ENCODE data around the gene C17orf114.

Gene C17orf114

DNA sequence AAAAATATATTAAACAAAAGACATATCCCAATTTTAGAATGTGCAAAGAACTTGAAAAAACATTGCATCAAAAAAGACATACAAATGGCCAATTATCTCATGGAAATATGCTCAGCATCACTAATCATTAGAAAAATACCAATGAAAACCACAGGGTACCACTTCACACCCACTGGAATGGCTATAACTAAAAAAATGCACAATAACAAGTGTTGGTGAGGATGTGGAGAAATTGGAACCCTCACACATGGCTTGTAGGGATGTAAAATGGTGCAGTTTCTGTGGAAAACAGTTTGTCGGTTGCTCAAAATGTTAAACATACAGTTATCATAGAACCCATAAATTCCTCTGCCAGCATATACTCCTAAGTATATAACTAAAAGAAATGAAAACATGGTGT lies 7.0 kb downstream of the C17orf114 start:
- H3K9ac ChIP-seq (ENCODE audit: low read length) = no peak overlapping the region
- no peaks in the 10 kb centered on the region for H3K27me3 ChIP-seq (ENCODE audit: control insufficient read depth, insufficient read depth, low read length)
- no peaks in the 10 kb centered on the region for H3K36me3 ChIP-seq (ENCODE audit: control insufficient read depth, insufficient read depth, low read length)
- H3K4me3 ChIP-seq (ENCODE audit: low read length) = no peak overlapping the region
- peaks cover 11% of the 10 kb centered on the region for H3K4me1 ChIP-seq (ENCODE audit: control insufficient read depth, insufficient read depth, low read length)
- no peaks in the 10 kb centered on the region for H3K9me3 ChIP-seq (ENCODE audit: control insufficient read depth, low read length)

DNA sequence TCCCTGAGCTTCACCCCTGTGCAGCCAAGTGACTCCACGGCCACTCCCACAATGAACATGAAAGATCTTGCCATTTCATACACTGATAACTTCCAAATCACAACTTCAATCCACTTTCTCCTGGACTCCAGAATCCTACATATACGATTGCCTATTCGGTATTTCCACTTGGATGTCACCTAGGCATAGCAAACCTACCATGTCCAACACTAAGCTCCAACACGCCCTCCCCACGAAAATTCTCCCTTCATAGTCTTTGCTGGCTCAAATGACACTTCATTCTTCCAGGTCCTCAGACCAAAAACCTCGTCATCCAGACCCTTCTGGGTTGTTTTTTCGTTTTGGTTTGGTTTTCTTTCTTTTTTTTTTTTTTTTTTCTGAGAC lies 11.4 kb downstream of the C17orf114 start:
- no peaks in the 10 kb centered on the region for H3K9me3 ChIP-seq (ENCODE audit: control insufficient read depth, low read length)
- H3K9ac ChIP-seq (ENCODE audit: low read length) = peak overlapping the region; percentile 84

GRCh38 chr17:4789951-4790704 lies 12.0 kb downstream of the C17orf114 start:
- no peaks in the 10 kb centered on the region for H3K27me3 ChIP-seq (ENCODE audit: control insufficient read depth, insufficient read depth, low read length)
- no peaks in the 10 kb centered on the region for H3K36me3 ChIP-seq (ENCODE audit: control insufficient read depth, insufficient read depth, low read length)
- peak overlapping the region; percentile 84 for H3K9ac ChIP-seq (ENCODE audit: low read length)
- H3K4me1 ChIP-seq (ENCODE audit: control insufficient read depth, insufficient read depth, low read length) = peaks cover 43% of the 10 kb centered on the region
- H3K9me3 ChIP-seq (ENCODE audit: control insufficient read depth, low read length) = no peaks in the 10 kb centered on the region
- H3K4me3 ChIP-seq (ENCODE audit: low read length) = peak overlapping the region; percentile 77

More for the DNA sequence above, 11.4 kb downstream of the C17orf114 start:
- no peaks in the 10 kb centered on the region for H3K27me3 ChIP-seq (ENCODE audit: control insufficient read depth, insufficient read depth, low read length)
- H3K36me3 ChIP-seq (ENCODE audit: control insufficient read depth, insufficient read depth, low read length) = no peaks in the 10 kb centered on the region
- peaks cover 40% of the 10 kb centered on the region for H3K4me1 ChIP-seq (ENCODE audit: control insufficient read depth, insufficient read depth, low read length)
- peak overlapping the region; percentile 33 for H3K4me3 ChIP-seq (ENCODE audit: low read length)

GRCh38 chr17:4789701-4789950 lies 12.5 kb downstream of the C17orf114 start:
- peak overlapping the region; percentile 77 for H3K4me3 ChIP-seq (ENCODE audit: low read length)
- no peaks in the 10 kb centered on the region for H3K36me3 ChIP-seq (ENCODE audit: control insufficient read depth, insufficient read depth, low read length)
- H3K27me3 ChIP-seq (ENCODE audit: control insufficient read depth, insufficient read depth, low read length) = no peaks in the 10 kb centered on the region
- peaks cover 43% of the 10 kb centered on the region for H3K4me1 ChIP-seq (ENCODE audit: control insufficient read depth, insufficient read depth, low read length)
- H3K9ac ChIP-seq (ENCODE audit: low read length) = peak overlapping the region; percentile 84
- H3K9me3 ChIP-seq (ENCODE audit: control insufficient read depth, low read length) = no peaks in the 10 kb centered on the region

DNA sequence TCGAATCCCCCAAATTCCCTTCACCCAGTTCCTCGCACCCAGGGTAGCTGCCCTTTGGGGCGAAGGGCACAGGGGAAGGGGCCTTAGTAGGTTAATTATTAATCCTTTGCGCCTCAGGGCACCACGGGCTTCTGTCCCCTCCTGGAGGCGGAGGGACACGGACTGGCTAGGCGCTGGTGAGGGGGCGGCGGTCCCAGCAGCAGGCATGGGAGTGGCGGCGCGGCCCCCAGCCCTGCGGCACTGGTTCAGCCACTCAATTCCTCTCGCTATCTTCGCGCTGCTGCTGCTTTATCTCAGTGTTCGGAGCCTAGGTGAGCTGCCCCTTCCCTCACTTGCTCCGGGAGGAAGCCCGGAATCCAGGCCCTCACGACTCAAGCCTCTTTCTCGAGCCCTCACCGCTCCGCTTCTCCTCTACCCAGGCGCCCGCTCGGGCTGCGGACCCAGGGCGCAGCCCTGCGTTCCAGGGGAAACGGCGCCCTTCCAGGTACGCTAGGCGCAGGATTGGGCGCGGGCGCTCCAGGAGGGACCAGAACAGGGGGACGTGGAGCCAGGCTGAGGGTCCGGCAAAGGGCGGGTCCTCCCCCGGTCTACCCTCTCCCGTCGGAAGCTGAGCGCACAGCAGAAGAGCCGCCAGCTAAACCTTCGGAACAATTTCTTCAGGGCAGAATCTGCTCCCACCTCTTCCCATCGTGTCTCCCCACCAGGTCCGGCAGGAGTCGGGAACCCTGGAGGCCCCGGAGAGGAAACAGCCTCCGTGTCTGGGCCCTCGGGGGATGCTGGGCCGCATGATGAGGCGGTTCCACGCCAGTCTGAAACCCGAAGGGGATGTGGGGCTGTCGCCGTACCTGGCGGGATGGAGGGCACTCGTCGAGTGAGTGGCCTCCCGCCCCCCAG lies 13.1 kb downstream of the C17orf114 start, which contains the start of gene GLTPD2:
TSS of gene GLTPD2 (plus strand) at position 158 of the 894 bp plus-strand sequence. CDS start at position 206, 48 bp downstream.
- H3K36me3 ChIP-seq (ENCODE audit: control insufficient read depth, insufficient read depth, low read length) = no peaks in the 10 kb centered on the region
- no peaks in the 10 kb centered on the region for H3K27me3 ChIP-seq (ENCODE audit: control insufficient read depth, insufficient read depth, low read length)
- peak within 1 kb of the TSS; percentile 84 for H3K9ac ChIP-seq (ENCODE audit: low read length)
- peak within 1 kb of the TSS; percentile 77 for H3K4me3 ChIP-seq (ENCODE audit: low read length)
- H3K9me3 ChIP-seq (ENCODE audit: control insufficient read depth, low read length) = no peaks in the 10 kb centered on the region
- peaks cover 43% of the 10 kb centered on the region for H3K4me1 ChIP-seq (ENCODE audit: control insufficient read depth, insufficient read depth, low read length)

DNA sequence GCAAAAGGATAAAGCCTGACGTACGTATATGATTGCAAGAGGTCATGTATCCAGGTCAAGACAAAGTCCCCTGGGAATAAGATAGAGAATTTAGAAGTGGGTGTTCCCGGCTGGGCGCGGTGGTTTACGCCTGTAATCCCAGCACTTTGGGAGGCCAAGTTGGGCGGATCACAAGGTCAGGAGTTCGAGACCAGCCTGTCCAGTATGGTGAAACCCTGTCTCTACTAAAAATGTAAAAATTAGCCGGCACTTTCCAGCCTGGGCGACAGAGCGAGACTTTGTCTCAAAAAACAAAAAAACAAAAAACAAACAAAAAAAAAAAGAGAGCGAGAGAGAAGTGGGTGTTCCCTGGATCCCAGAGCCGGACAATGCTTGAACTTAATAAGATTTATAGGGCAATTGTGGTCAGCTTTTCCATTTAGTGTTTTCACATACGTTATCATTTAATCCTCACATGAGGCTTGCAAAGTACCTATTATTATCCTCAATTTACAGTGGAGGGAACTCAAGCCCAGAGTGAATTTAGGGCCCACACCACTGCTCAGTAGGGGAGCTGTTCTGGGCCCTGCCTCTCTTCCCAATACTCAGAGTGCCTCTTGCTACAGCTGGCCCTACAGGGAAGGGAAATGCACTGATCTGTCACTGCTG lies 13.8 kb downstream of the C17orf114 start:
- H3K9ac ChIP-seq (ENCODE audit: low read length) = no peak overlapping the region

DNA sequence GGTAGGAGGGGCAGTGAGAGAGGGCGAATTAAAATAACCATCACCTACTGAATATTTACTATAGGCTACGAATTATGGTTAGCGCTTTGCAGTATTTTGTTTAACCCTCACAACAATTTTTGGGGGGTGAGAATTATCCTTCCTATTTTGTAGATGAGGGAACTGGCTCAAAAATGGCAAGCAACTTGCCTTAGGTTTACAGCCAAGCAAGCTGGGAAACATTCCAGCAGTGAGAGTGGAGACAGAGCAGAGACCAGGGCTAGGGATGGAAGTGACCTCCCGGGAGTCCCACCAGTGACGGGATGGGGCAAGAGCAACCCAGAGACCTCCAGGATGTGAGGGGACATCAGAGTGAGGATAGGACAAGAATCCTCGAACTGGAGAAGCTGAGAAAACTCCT lies 15.6 kb downstream of the C17orf114 start:
- peak overlapping the region; percentile 2 for H3K9ac ChIP-seq (ENCODE audit: low read length)
- H3K36me3 ChIP-seq (ENCODE audit: control insufficient read depth, insufficient read depth, low read length) = no peaks in the 10 kb centered on the region
- no peaks in the 10 kb centered on the region for H3K27me3 ChIP-seq (ENCODE audit: control insufficient read depth, insufficient read depth, low read length)
- H3K4me1 ChIP-seq (ENCODE audit: control insufficient read depth, insufficient read depth, low read length) = peaks cover 43% of the 10 kb centered on the region
- H3K9me3 ChIP-seq (ENCODE audit: control insufficient read depth, low read length) = no peaks in the 10 kb centered on the region
- no peak overlapping the region for H3K4me3 ChIP-seq (ENCODE audit: low read length)

More for the DNA sequence above, 13.8 kb downstream of the C17orf114 start:
- Histone ChIP-seq H3K36me3 (ENCODE audit: control insufficient read depth, insufficient read depth, low read length) (no peaks in the 10 kb centered on the region), H3K4me1 (ENCODE audit: control insufficient read depth, insufficient read depth, low read length) (peaks cover 43% of the 10 kb centered on the region), H3K4me3 (ENCODE audit: low read length) (no peak overlapping the region), H3K9me3 (ENCODE audit: control insufficient read depth, low read length) (no peaks in the 10 kb centered on the region), H3K27me3 (ENCODE audit: control insufficient read depth, insufficient read depth, low read length) (no peaks in the 10 kb centered on the region)

DNA sequence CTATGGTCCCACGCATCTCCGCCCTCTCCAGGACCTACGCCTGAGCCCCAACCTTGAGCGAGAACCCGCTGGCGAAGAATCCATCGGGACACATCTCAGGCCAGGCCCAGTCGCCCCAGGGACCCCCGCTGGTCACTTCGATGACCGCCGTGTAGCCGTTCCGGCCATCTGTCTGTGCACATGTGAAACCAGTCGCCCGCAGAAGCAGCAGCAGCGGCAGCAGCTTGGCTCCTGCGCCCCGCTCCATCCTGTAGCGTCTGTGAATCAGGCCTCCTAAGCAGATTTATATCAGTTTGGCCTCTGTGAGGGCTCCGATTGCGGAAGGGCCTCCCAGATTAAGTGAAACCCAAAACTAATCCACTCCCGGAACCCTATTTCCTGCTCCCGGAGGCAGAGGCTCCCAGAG lies 16.0 kb downstream of the C17orf114 start, which contains the start of gene VMO1:
TSS of gene VMO1 (minus strand) at position 259 of the 406 bp plus-strand sequence. CDS start at position 247, 12 bp downstream.
- H3K9ac ChIP-seq (ENCODE audit: low read length) = peak within 1 kb of the TSS; percentile 2
- H3K36me3 ChIP-seq (ENCODE audit: control insufficient read depth, insufficient read depth, low read length) = no peaks in the 10 kb centered on the region
- no peaks in the 10 kb centered on the region for H3K9me3 ChIP-seq (ENCODE audit: control insufficient read depth, low read length)
- peaks cover 43% of the 10 kb centered on the region for H3K4me1 ChIP-seq (ENCODE audit: control insufficient read depth, insufficient read depth, low read length)
- no peak within 1 kb of the TSS for H3K4me3 ChIP-seq (ENCODE audit: low read length)
- H3K27me3 ChIP-seq (ENCODE audit: control insufficient read depth, insufficient read depth, low read length) = no peaks in the 10 kb centered on the region

- Histone ChIP-seq H3K27me3 (ENCODE audit: control insufficient read depth, insufficient read depth, low read length) (no peaks in the 10 kb centered on the region), H3K4me3 (ENCODE audit: low read length) (no peak overlapping the region)
These were observed 16.6 kb downstream of the C17orf114 start for GRCh38 chr17:4785311-4786105.

DNA sequence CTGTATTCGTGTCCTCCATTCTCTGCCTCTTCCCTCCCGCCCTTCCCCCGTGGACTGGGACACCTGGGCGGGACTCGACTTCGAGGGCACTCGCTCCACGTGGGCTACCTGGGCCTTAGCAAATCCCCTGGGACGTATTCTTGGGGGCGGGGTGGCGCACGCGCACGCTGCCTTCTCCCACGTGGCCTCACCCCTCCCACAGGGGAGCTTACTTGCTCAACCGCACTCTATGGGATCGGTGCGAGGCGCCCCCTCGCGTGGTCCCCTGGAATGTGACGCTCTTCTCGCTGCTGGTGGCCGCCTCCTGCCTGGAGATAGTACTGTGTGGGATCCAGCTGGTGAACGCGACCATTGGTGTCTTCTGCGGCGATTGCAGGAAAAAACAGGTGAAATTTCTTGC lies 19.5 kb downstream of the C17orf114 start:
- Histone ChIP-seq H3K27me3 (ENCODE audit: control insufficient read depth, insufficient read depth, low read length) (no peaks in the 10 kb centered on the region), H3K9me3 (ENCODE audit: control insufficient read depth, low read length) (no peaks in the 10 kb centered on the region), H3K4me1 (ENCODE audit: control insufficient read depth, insufficient read depth, low read length) (peaks cover 22% of the 10 kb centered on the region), H3K36me3 (ENCODE audit: control insufficient read depth, insufficient read depth, low read length) (no peaks in the 10 kb centered on the region), H3K9ac (ENCODE audit: low read length) (no peak overlapping the region), H3K4me3 (ENCODE audit: low read length) (no peak overlapping the region)

More at GRCh38 chr17:4785311-4786105, 16.6 kb downstream of the C17orf114 start:
- no peak overlapping the region for H3K9ac ChIP-seq (ENCODE audit: low read length)
- no peaks in the 10 kb centered on the region for H3K9me3 ChIP-seq (ENCODE audit: control insufficient read depth, low read length)
- peaks cover 41% of the 10 kb centered on the region for H3K4me1 ChIP-seq (ENCODE audit: control insufficient read depth, insufficient read depth, low read length)
- H3K36me3 ChIP-seq (ENCODE audit: control insufficient read depth, insufficient read depth, low read length) = no peaks in the 10 kb centered on the region

- Histone ChIP-seq H3K9me3 (ENCODE audit: control insufficient read depth, low read length) (no peaks in the 10 kb centered on the region), H3K4me3 (ENCODE audit: low read length) (no peak overlapping the region), H3K9ac (ENCODE audit: low read length) (no peak overlapping the region), H3K4me1 (ENCODE audit: control insufficient read depth, insufficient read depth, low read length) (peaks cover under 1% of the 10 kb centered on the region), H3K36me3 (ENCODE audit: control insufficient read depth, insufficient read depth, low read length) (no peaks in the 10 kb centered on the region), H3K27me3 (ENCODE audit: control insufficient read depth, insufficient read depth, low read length) (no peaks in the 10 kb centered on the region)
These were observed 21.7 kb downstream of the C17orf114 start for GRCh38 chr17:4780325-4780955.
